ENCODE measurements around the gene MCTP2.

The MCTP2 gene

GRCh38 chr15:94398001-94398400, 166.6 kb downstream of the MCTP2 start:
- no peak for DNase-seq (ENCODE audit: low read depth)

- DNase-seq (ENCODE audit: low read depth) = no peak
These were observed 169.4 kb downstream of the MCTP2 start for GRCh38 chr15:94400526-94401298.

GRCh38 chr15:94403331-94403730, 172.0 kb downstream of the MCTP2 start:
- DNase-seq (ENCODE audit: low read depth) = no peak

GRCh38 chr15:94404733-94405283, 173.4 kb downstream of the MCTP2 start:
- no peak for DNase-seq (ENCODE audit: low read depth)

- DNase-seq (ENCODE audit: low read depth) = no peak
These were observed 179.9 kb downstream of the MCTP2 start for GRCh38 chr15:94411285-94411684.

- no peak for DNase-seq (ENCODE audit: low read depth)
These were observed 180.5 kb downstream of the MCTP2 start for GRCh38 chr15:94411846-94412245.

- DNase-seq (ENCODE audit: low read depth) = no peak
These were observed 181.8 kb downstream of the MCTP2 start for GRCh38 chr15:94412979-94413746.

- DNase-seq (ENCODE audit: low read depth) = no peak
These were observed 183.6 kb downstream of the MCTP2 start for GRCh38 chr15:94414916-94415315.

GRCh38 chr15:94416267-94416666, 184.9 kb downstream of the MCTP2 start:
- DNase-seq (ENCODE audit: low read depth) = no peak

GRCh38 chr15:94416820-94417219, 185.5 kb downstream of the MCTP2 start:
- no peak for DNase-seq (ENCODE audit: low read depth)

- DNase-seq (ENCODE audit: low read depth) = no peak
These were observed 186.3 kb downstream of the MCTP2 start for GRCh38 chr15:94417501-94418293.

- no peak for DNase-seq (ENCODE audit: low read depth)
These were observed 190.3 kb downstream of the MCTP2 start for GRCh38 chr15:94421706-94422105.

- no peak for DNase-seq (ENCODE audit: low read depth)
These were observed 200.9 kb downstream of the MCTP2 start for GRCh38 chr15:94432279-94432678.

GRCh38 chr15:94439158-94439557, 207.8 kb downstream of the MCTP2 start:
- DNase-seq (ENCODE audit: low read depth) = no peak

GRCh38 chr15:94441760-94442159, 210.4 kb downstream of the MCTP2 start:
- DNase-seq (ENCODE audit: low read depth) = no peak

GRCh38 chr15:94442480-94442879, 211.1 kb downstream of the MCTP2 start:
- no peak for DNase-seq (ENCODE audit: low read depth)

- DNase-seq (ENCODE audit: low read depth) = no peak
These were observed 211.8 kb downstream of the MCTP2 start for GRCh38 chr15:94443186-94443585.

GRCh38 chr15:94445566-94446160, 214.3 kb downstream of the MCTP2 start:
- DNase-seq (ENCODE audit: low read depth) = no peak

- DNase-seq (ENCODE audit: low read depth) = no peak
These were observed 215.1 kb downstream of the MCTP2 start for GRCh38 chr15:94446441-94446840.

GRCh38 chr15:94451466-94451865, 220.1 kb downstream of the MCTP2 start:
- DNase-seq (ENCODE audit: low read depth) = no peak

- no peak for DNase-seq (ENCODE audit: low read depth)
These were observed 222.0 kb downstream of the MCTP2 start for GRCh38 chr15:94453227-94453988.
